Breast epithelium (tissue), 4 donors: ENCODE data around the gene AKAP7. TPM values are rescaled to one million over a fixed set of nuclear protein-coding genes. Genes with fewer than 3 reads are reported as not detected.
A peak's percentile ranks its signal among the peaks of the same experiment; 100 is the strongest.

Experiments
- DNase-seq, 2 donors: peaks; one replicate each; pipeline ENCODE4 v3.0.0-alpha.2; 2019; ENCODE audit warnings: low spot score in 2 of 2
- H3K27ac ChIP-seq, 2 donors: fragments of 200-600 bp; sonication (generic) in 1 of 2; one replicate each; pipeline ENCODE4 v1.5.1; 2016 to 2019; ENCODE audit warnings: mild to moderate bottlenecking in 1 of 2
- H3K27me3 ChIP-seq, 2 donors: fragments of 200-600 bp; sonication (generic) in 1 of 2; one replicate each; pipeline versions ENCODE4 v1.5.1 to v1.6.0; 2017 to 2019; ENCODE audit warnings: control low read depth in 1 of 2, mild to moderate bottlenecking in 1 of 2
- H3K36me3 ChIP-seq: fragments of 200-600 bp; one replicate; pipeline ENCODE4 v1.5.1; 2019
- H3K4me1 ChIP-seq, 2 donors: fragments of 200-600 bp; sonication (generic); one replicate each; pipeline ENCODE4 v1.5.1; 2016 to 2019; ENCODE audit warnings: control low read depth in 1 of 2
- H3K4me3 ChIP-seq, 3 donors: fragments of 200-600 bp; sonication (generic); 1 replicate in 2 of 3; 2 replicates in 1 of 3; pipeline ENCODE4 v1.5.1; 2016 to 2019; ENCODE audit warnings: mild to moderate bottlenecking in 3 of 3, moderate library complexity in 2 of 3
- H3K9me3 ChIP-seq, 2 donors: fragments of 200-600 bp; sonication (generic) in 1 of 2; one replicate each; pipeline ENCODE4 v1.5.1; 2016 to 2019; ENCODE audit warnings: control low read depth in 1 of 2
- POLR2A ChIP-seq: fragments of 450-650 bp; IDR thresholded peaks from one replicate; pipeline ENCODE4 v1.6.1; 2016; ENCODE audit warnings: antibody characterized with exemption, mild to moderate bottlenecking, moderate library complexity
- POLR2AphosphoS5 ChIP-seq, 3 donors: sonication (generic); formaldehyde crosslinking; IDR thresholded peaks; one replicate each; pipeline ENCODE4 v1.6.1; 2017; ENCODE audit warnings: antibody characterized with exemption in 3 of 3
- intact Hi-C: fragments of 100-400 bp; cut with DNase I; formaldehyde crosslinking; loops from one replicate; pipeline ENCODE4 v1.15.1; 2023; ENCODE audit warnings: low total_unique reads
- total RNA-seq, 3 donors: library from RNA; depleted of rRNA; stranded (reverse); fragments of >200 nt; gene quantifications; one replicate each; pipeline ENCODE4 v1.1.0, GENCODE V29; 2016
- TF ChIP-seq, protein P1 (sequence below), 3 donors: fragments of 450-650 bp; IDR thresholded peaks; one replicate each; pipeline ENCODE4 v1.5.1; 2016 to 2017; ENCODE audit warnings: antibody characterized with exemption in 3 of 3, mild to moderate bottlenecking in 3 of 3, moderate library complexity in 3 of 3

AKAP7 gene
- total RNA-seq, 3 donors from 2014 or later, result 13.0 to 15.7 (median 14.4) TPM

DNA sequence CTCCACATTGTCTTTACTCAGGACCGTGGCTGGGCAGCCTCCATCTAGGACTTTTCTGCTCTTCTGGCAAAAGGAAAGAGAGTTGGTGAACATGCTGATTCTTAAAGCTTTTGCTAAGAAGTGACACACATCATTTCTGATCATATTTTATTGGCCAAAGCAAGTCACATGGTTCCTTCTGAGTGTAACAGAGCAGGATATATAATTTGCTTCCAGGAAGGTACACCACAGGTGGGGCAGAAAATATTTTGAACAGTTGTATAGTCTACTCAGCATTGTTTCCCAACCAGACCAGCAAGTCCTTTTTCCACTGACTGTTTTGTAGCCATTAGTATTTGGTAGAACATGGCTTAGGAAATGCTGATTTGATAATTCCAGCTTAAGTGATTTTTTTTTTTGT, 73.5 kb downstream of the AKAP7 start:
- Histone ChIP-seq H3K9me3 (no peaks in the 10 kb centered on the region), H3K4me1 (no peaks in the 10 kb centered on the region), H3K36me3 (no peaks in the 10 kb centered on the region), H3K27me3 (no peaks in the 10 kb centered on the region), H3K4me3 (no peak overlapping the region), H3K27ac (no peak overlapping the region)
- intact Hi-C loops, result no loop called here
- DNase-seq, result no peak
- TF ChIP-seq POLR2A (no peak), POLR2AphosphoS5 (IDR thresholded peaks at IDR 0.05) (no peak)
- TF ChIP-seq, protein P1, sequence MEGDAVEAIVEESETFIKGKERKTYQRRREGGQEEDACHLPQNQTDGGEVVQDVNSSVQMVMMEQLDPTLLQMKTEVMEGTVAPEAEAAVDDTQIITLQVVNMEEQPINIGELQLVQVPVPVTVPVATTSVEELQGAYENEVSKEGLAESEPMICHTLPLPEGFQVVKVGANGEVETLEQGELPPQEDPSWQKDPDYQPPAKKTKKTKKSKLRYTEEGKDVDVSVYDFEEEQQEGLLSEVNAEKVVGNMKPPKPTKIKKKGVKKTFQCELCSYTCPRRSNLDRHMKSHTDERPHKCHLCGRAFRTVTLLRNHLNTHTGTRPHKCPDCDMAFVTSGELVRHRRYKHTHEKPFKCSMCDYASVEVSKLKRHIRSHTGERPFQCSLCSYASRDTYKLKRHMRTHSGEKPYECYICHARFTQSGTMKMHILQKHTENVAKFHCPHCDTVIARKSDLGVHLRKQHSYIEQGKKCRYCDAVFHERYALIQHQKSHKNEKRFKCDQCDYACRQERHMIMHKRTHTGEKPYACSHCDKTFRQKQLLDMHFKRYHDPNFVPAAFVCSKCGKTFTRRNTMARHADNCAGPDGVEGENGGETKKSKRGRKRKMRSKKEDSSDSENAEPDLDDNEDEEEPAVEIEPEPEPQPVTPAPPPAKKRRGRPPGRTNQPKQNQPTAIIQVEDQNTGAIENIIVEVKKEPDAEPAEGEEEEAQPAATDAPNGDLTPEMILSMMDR (IDR thresholded peaks at IDR 0.05), result no peak

DNA sequence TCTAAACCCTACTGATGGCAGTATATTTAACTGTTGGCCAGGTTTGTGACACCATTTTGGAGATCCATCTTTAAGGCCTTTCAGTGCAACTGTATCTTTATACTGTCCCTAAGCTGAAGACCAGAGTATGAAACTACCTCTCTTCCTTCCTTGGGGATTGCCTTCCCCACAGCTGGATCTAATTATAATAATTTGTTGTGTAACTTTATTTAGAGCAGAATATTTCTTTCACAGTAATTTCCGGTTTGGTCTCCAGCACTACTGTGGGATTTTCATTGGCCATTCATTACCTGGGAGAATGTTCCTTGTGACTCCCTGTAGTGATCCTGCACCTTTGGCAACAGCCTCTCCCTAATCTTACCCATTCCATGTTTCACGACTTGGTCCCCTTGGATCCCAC, 75.2 kb downstream of the AKAP7 start:
- no peak for DNase-seq
- intact Hi-C loops, result no loop called here

DNA sequence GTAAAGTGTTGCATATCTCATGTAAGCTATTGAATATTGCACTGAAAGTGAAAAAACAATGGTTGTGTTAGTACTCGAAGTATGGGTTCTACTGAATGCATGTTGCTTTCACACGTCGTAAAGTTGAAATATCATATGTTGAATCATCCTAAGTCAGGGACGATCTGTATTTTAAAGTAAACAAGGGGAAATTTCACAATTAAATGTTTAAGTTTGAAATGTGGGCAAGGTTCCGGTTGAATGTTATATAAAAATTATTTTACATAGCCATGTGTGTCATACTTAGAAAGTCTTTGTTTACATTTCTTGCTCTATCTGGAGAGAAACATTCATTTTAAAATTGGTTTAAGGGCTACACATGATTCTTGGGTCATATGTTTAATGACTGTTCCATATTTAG, 76.8 kb downstream of the AKAP7 start:
- Histone ChIP-seq H3K4me3 (no peak overlapping the region), H3K36me3 (no peaks in the 10 kb centered on the region), H3K27ac (no peak overlapping the region), H3K27me3 (no peaks in the 10 kb centered on the region), H3K9me3 (no peaks in the 10 kb centered on the region), H3K4me1 (no peaks in the 10 kb centered on the region)
- intact Hi-C loops, result no loop called here
- DNase-seq, result no peak
- TF ChIP-seq, protein P1 (IDR thresholded peaks at IDR 0.05), result no peak
- no peak for TF ChIP-seq POLR2A
- TF ChIP-seq POLR2AphosphoS5 (IDR thresholded peaks at IDR 0.05), result no peak

More for the DNA sequence above, 75.2 kb downstream of the AKAP7 start:
- Histone ChIP-seq H3K4me3 (no peak overlapping the region), H3K27ac (no peak overlapping the region), H3K27me3 (no peaks in the 10 kb centered on the region), H3K36me3 (no peaks in the 10 kb centered on the region), H3K9me3 (no peaks in the 10 kb centered on the region), H3K4me1 (no peaks in the 10 kb centered on the region)
- TF ChIP-seq POLR2AphosphoS5 (IDR thresholded peaks at IDR 0.05), result no peak
- TF ChIP-seq POLR2A, result no peak
- TF ChIP-seq, protein P1 (IDR thresholded peaks at IDR 0.05), result no peak

DNA sequence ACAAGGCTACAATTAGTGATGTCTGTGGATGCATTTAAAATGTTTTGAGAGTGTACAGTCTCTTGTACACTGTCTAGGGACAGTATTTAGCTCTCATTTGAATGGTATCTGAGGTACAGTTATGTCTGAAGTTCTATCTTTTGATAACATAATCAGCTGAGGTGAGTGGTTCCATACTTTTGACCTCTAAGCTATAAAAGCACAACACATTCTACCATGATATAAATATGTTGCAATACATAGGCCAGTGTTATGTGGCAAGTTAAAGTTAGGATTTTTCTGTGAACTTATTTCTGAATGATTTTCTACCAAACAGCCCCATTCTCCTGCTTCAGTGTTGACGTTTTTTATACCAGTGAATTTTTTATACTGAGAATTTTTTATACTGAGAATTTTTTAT, 77.6 kb downstream of the AKAP7 start:
- no peaks in the 10 kb centered on the region for H3K36me3 ChIP-seq
- H3K4me1 ChIP-seq, result no peaks in the 10 kb centered on the region
- no peak overlapping the region for H3K27ac ChIP-seq
- no peaks in the 10 kb centered on the region for H3K9me3 ChIP-seq
- no peak overlapping the region for H3K4me3 ChIP-seq
- intact Hi-C loops, result no loop called here
- no peak for DNase-seq
- no peaks in the 10 kb centered on the region for H3K27me3 ChIP-seq
- TF ChIP-seq, protein P1 (IDR thresholded peaks at IDR 0.05), result no peak
- TF ChIP-seq POLR2AphosphoS5 (IDR thresholded peaks at IDR 0.05), result no peak
- no peak for TF ChIP-seq POLR2A

DNA sequence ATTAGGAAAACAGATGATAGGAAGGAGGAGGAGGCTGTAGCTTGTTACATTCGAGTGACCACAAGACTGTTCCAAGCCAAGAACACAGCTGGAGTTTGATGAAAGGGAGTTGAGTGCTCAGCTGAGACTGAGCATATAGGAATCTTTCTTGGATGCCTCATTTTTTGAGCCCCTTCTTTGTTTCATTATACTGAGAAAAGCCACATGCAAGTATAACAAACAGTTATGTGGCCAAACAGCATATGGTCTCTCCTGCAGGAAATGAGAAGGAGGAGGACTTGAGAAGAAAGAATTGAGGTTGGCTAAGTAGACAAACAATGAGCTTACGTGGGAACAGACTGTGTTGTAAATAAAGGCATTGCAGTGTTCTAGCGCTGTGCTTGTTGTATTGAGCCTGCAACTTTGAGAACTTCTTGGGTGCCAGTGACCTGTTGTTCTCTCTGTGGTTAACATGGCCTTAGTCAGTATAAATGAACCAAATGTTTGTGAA, 78.3 kb downstream of the AKAP7 start:
- no peak overlapping the region for H3K4me3 ChIP-seq
- intact Hi-C loops, result no loop called here
- no peaks in the 10 kb centered on the region for H3K36me3 ChIP-seq
- no peak for DNase-seq
- no peaks in the 10 kb centered on the region for H3K9me3 ChIP-seq
- peak overlapping the region in 1 of 2 donors; percentile 10 for H3K27ac ChIP-seq
- no peaks in the 10 kb centered on the region for H3K27me3 ChIP-seq
- TF ChIP-seq POLR2A, result no peak
- TF ChIP-seq, protein P1 (IDR thresholded peaks at IDR 0.05), result no peak
- no peak for TF ChIP-seq POLR2AphosphoS5 (IDR thresholded peaks at IDR 0.05)
- H3K4me1 ChIP-seq, result no peaks in the 10 kb centered on the region
